ENCODE results near the gene LY6G6D.
A peak's percentile ranks its signal among the peaks of the same experiment; 100 is the strongest.
"Not testable (repeated sequence)": the region's sequence is repeated elsewhere in the genome, so short reads cannot be mapped to it uniquely, and the experiment has no call there.

The LY6G6D gene

GRCh38 chr6:31692886-31693285, 22.3 kb upstream of the LY6G6D start:
- no peak for DNase-seq

DNA sequence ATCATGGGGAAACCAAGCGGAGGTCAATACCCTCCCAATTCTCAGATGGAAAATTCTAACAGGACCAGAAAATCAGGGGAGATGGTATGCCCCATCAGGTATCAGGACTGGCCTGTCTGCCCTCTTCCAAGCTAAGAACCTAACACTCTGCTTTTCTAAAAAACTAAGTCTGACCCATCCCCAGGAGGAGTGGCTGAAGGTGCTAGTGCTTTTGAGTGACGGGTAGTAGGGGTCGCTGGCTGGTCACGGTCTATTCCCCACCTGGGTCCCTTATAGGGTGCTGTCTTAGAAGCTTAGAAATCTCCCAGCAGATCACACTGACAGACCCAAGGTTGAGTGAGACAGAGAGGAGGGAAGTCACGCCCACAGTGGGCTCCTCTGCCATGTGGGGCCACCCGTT, 21.6 kb upstream of the LY6G6D start:
- no peak for DNase-seq

- DNase-seq: no peak
Measured at GRCh38 chr6:31697555-31697954, 17.6 kb upstream of the LY6G6D start.

GRCh38 chr6:31700740-31701401, 14.3 kb upstream of the LY6G6D start:
- no peak for DNase-seq

GRCh38 chr6:31701666-31702404, 13.3 kb upstream of the LY6G6D start:
- DNase-seq: peak; percentile 72

DNA sequence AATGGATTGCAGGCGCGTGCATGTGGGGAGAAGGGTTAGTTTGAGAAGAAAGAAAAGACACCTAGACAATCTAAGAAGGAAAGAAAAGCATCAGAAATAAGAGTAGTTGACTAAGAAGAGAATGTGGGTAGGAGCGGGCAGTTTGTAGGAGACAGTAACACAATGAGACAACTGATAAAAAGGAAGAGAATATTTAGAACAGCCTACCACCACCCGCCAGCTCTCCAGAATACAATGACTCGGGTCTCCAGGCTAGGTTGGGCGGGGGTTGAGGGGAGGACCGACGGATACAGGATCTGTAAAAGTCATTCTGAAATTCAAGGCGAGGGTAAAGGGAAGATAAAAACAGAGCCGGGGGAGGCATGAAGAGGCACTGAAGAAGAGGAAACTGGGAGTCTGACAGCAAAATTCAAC, 12.7 kb upstream of the LY6G6D start:
- DNase-seq: no peak

DNA sequence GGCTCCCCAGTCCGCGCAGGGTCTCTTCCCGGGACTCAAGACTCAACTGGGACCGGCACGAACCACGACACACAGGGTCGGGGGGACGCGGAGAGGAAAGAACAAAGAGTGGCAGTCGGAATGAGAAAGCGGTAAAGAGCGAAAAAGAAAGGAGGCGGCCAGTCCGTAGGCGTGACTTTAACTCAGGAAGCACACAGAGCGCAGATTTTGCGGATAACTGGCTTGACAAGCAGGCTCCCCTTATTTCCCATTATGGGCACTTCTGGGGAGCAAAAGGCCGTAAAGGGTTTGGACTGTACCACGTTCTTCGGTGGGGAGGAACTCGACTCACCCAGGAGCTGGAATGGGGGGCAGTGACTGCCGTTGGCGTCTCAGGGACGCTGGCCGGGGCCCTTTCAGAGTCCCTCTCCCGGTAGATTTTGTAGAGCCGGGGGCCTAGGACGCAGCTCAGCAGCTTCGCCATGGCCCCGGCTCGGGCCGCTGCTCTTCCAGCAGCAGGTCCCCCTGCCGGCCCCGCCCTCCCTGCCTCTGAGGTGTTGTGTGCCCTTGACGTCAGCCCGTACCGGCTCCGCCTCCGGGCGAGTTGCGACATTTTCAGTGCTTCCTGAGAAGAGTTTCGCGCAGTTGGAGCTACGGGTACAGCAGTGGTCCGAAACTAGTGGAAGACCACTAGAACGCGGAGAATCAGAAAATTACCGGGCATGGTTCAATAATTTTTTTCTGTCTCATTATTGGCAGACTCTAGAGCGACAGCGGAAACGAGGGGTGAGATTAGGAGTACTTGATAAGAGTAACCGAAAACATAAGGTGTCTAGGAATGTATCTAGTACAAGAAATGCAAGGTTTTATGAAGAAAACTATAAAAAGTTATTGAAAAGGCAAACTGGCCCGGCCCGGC, 12.1 kb upstream of the LY6G6D start, which contains the start of gene ABHD16A:
Gene ABHD16A (minus strand): TSS at position 506 of the 898 bp plus-strand sequence. CDS start 43 bp downstream, at position 463.
- DNase-seq: peak; percentile 99

- DNase-seq: no peak
Measured at GRCh38 chr6:31705931-31706330, 9.2 kb upstream of the LY6G6D start.

GRCh38 chr6:31706599-31706998, 8.5 kb upstream of the LY6G6D start, which contains the start of gene LY6G6F:
LY6G6F (plus strand) TSS chr6:31706866; CDS start chr6:31706907, 41 bp downstream.
- no peak for DNase-seq

GRCh38 chr6:31707701-31708100, 7.4 kb upstream of the LY6G6D start:
- no peak for DNase-seq

- no peak for DNase-seq
Measured at GRCh38 chr6:31708224-31708623, 6.9 kb upstream of the LY6G6D start.

DNA sequence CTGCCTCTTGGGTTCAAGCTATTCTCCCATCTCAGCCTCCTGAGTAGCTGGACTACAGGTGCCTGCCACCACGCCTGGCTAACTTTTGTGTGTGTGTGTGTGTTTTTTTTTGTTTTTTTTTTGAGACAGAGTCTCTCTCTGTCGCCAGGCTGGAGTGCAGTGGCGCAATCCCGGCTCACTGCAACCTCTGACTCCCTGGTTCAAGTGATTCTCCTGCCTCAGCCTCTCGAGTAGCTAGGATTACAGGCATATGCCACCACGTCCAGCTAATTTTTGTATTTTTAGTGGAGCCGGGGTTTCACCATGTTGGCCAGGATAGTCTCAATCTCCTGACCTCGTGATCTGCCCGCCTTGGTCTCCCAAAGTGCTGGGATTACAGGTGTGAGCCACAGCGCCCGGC, 6.0 kb upstream of the LY6G6D start:
- not testable (repeated sequence) for DNase-seq

GRCh38 chr6:31710523-31711219, 4.5 kb upstream of the LY6G6D start:
- no peak for DNase-seq

DNA sequence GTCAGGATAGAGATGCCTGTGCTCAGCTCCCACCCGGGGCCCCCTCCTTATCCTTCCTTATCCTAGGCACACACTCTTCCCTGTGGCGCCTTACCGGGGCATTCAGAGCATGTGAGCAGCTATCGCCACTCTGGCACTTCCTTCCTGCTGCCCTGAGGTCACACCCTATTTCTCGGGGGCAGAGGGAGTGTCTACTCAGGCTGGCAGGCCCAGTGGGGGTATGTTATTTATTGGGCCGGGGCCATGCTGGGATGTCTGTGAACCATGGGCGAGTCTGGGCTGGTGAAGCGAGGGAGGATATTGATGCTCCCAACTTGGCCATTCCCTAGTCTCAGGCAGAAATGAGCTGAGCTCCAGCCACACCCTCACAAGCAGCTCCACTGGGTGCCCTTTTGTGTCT, 3.9 kb upstream of the LY6G6D start:
- DNase-seq: no peak

DNA sequence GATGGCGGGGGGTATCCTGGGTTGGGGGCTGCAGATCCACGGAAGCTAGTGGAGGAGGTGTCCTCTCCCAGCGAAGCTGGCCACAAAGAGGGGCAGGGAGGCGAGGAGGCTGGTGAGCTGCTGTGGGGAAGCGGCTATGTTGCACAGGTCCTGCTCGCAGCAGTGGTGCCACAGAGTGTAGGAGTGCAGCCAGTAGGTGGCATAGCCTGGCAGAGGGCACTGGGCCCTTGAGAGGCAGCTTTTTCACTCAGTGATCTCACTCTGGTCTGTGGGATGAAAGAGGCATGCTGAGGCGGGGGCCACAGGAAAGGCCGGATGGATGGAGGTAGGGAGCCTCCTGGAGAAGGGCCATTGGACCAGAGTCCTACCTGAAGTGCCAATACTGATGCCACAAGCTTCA, 2.9 kb upstream of the LY6G6D start:
- DNase-seq: no peak

- no peak for DNase-seq
Measured at GRCh38 chr6:31713465-31713864, 1.7 kb upstream of the LY6G6D start.

- DNase-seq: no peak
Measured at GRCh38 chr6:31713991-31714684, 1.0 kb upstream of the LY6G6D start.

DNA sequence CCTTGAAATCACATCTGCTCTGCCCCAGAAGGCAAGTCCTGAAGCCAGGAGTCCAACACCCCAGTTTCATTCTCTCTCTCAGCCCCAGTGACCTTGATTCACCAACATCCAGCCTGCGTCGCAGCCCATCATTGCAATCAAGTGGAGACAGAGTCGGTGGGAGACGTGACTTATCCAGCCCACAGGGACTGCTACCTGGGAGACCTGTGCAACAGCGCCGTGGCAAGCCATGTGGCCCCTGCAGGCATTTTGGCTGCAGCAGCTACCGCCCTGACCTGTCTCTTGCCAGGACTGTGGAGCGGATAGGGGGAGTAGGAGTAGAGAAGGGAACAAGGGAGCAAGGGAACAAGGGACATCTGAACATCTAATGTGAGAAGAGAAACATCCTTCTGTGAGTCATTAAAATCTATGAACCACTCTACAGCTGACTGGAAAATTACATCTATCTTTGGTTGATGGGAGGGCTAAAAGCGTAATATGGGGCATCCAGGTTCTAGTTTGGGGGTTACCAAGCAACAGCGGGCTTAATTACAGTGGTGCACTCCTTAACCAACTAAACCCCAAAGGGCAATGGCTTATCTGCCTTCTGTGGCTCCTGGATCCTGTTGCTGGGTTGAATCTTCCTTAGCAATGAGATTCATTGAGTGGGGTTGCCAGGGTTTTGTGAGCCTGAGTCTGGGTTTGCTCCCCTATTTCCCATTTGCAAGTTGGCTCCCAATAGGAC, 2.5 kb downstream of the LY6G6D start:
- DNase-seq: no peak

GRCh38 chr6:31718265-31718664, 3.1 kb downstream of the LY6G6D start:
- DNase-seq: no peak

- no peak for DNase-seq
Measured at GRCh38 chr6:31719001-31719400, 3.9 kb downstream of the LY6G6D start.

- no peak for DNase-seq
Measured at GRCh38 chr6:31720196-31720770, 5.1 kb downstream of the LY6G6D start.

Data from femur (tissue), 1 donor.